Right atrium auricular region (tissue), 2 donors: Measurements from ENCODE around the gene KCNA10. TPM values are rescaled to one million over a fixed set of nuclear protein-coding genes. Genes with fewer than 3 reads are reported as not detected.
"Not testable (repeated sequence)": the region's sequence is repeated elsewhere in the genome, so short reads cannot be mapped to it uniquely, and the experiment has no call there.

ENCODE experiments used
- DNase-seq: peaks from one replicate; pipeline ENCODE4 v3.0.0-alpha.2; 2019; ENCODE audit warnings: low spot score
- H3K27ac ChIP-seq, 2 donors: fragments of 200-600 bp; sonication (generic); 1 replicate in 1 of 2; 2 replicates in 1 of 2; pipeline ENCODE4 v1.5.1; 2016 to 2019
- H3K27me3 ChIP-seq, 2 donors: fragments of 200-600 bp; sonication (generic); one replicate each; pipeline versions ENCODE4 v1.5.1 to v1.6.0; 2017 to 2019
- H3K36me3 ChIP-seq: fragments of 200-600 bp; sonication (generic); one replicate; pipeline ENCODE4 v1.5.1; 2016
- H3K4me1 ChIP-seq, 2 donors: fragments of 200-600 bp; sonication (generic); one replicate each; pipeline versions ENCODE4 v1.5.1 to v1.6.0; 2017 to 2019
- H3K4me3 ChIP-seq, 2 donors: fragments of 200-600 bp; sonication (generic); 1 replicate in 1 of 2; 2 replicates in 1 of 2; pipeline ENCODE4 v1.5.1; 2017 to 2019; ENCODE audit warnings: mild to moderate bottlenecking in 1 of 2, moderate library complexity in 1 of 2
- H3K9me3 ChIP-seq, 2 donors: fragments of 200-600 bp; sonication (generic); one replicate each; pipeline ENCODE4 v1.5.1; 2019
- total RNA-seq, 2 donors: library from RNA; depleted of rRNA; stranded (reverse); fragments of >200 nt; gene quantifications; one replicate each; pipeline ENCODE4 v1.1.0, GENCODE V29; 2016
- TF ChIP-seq, protein P1 (sequence below), 2 donors: fragments of 200-600 bp; sonication (generic); IDR thresholded peaks; one replicate each; pipeline ENCODE4 v1.5.1; 2019; ENCODE audit warnings: antibody characterized with exemption in 2 of 2

The KCNA10 gene
- total RNA-seq, 2 donors from 2014 or later, result not detected

DNA sequence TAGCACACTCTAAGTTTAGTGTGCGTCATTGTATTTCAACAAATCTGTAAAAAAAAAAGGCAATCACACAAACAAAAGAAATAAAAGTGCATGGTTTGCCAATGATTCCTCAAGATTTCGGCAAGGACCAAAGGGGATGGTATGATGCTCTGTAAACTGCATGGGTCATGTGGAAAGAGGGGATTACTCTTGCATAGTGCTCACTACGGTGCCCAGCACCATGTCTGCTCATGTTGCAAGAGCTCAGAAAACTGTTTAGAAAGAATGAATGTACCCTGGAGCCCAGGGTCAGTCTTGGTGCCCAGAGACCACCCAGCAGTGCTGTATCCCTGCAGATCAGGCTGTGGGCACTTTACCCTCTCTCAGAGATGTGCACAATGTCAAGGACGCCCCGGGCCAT is 3.6 kb upstream of the KCNA10 start:
- no peaks in the 10 kb centered on the region for H3K36me3 ChIP-seq
- TF ChIP-seq, protein P1, sequence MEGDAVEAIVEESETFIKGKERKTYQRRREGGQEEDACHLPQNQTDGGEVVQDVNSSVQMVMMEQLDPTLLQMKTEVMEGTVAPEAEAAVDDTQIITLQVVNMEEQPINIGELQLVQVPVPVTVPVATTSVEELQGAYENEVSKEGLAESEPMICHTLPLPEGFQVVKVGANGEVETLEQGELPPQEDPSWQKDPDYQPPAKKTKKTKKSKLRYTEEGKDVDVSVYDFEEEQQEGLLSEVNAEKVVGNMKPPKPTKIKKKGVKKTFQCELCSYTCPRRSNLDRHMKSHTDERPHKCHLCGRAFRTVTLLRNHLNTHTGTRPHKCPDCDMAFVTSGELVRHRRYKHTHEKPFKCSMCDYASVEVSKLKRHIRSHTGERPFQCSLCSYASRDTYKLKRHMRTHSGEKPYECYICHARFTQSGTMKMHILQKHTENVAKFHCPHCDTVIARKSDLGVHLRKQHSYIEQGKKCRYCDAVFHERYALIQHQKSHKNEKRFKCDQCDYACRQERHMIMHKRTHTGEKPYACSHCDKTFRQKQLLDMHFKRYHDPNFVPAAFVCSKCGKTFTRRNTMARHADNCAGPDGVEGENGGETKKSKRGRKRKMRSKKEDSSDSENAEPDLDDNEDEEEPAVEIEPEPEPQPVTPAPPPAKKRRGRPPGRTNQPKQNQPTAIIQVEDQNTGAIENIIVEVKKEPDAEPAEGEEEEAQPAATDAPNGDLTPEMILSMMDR (IDR thresholded peaks at IDR 0.05), result no peak
- no peaks in the 10 kb centered on the region for H3K27me3 ChIP-seq

DNA sequence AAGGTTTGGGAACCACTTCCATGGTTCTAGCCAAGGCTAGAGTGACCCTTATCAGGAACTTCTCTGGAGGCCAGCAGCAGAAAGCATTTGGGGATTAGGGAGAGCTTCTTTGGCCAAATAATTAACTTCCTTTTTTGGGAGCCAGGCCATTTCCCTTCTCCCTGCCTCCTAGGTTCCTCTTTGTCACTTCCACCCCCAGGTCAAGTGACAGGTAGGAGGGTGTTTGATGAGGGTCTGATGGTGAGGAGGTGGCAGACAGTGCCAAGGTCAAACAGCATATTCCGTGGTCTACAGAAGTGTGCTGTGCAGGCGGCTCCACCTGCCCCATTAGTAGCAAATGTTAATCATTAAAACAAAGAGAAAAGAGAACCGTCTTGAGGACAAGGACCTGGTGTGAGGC is 1.9 kb upstream of the KCNA10 start:
- no peaks in the 10 kb centered on the region for H3K27me3 ChIP-seq

More for the DNA sequence above, 3.6 kb upstream of the KCNA10 start:
- Histone ChIP-seq H3K27ac (no peak overlapping the region), H3K9me3 (no peaks in the 10 kb centered on the region), H3K4me1 (no peaks in the 10 kb centered on the region), H3K4me3 (no peak overlapping the region)
- DNase-seq, result no peak

DNA sequence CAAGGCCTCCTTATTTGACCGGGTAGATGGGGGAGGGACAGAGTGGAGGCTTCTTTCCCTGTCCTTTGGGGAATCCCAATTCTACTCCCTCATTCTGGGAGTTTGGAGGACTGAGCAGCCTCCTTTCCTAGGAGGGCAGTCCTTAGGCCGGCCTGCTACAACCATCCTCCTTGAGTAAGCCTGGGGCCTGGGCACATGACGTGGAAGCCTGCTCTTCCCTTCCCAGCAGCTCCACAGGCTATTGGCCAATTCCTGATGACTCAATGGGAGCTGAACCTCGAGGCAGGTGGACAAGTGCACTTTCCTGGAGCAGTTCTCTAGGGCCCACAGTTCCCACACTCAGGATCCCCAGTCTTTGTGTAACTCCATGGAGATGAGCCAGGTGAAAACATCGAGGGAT is 3.1 kb downstream of the KCNA10 start:
- Histone ChIP-seq H3K4me3 (no peak overlapping the region), H3K27me3 (no peaks in the 10 kb centered on the region), H3K9me3 (peaks cover 0 to 3% of the 10 kb centered on the region in 2 donors), H3K36me3 (no peaks in the 10 kb centered on the region), H3K27ac (no peak overlapping the region), H3K4me1 (no peaks in the 10 kb centered on the region)
- TF ChIP-seq, protein P1 (IDR thresholded peaks at IDR 0.05), result no peak
- no peak for DNase-seq

More for the DNA sequence above, 1.9 kb upstream of the KCNA10 start:
- DNase-seq, result no peak
- Histone ChIP-seq H3K4me1 (no peaks in the 10 kb centered on the region), H3K27ac (no peak overlapping the region), H3K4me3 (no peak overlapping the region), H3K9me3 (no peaks in the 10 kb centered on the region), H3K36me3 (no peaks in the 10 kb centered on the region)
- TF ChIP-seq, protein P1 (IDR thresholded peaks at IDR 0.05), result no peak

DNA sequence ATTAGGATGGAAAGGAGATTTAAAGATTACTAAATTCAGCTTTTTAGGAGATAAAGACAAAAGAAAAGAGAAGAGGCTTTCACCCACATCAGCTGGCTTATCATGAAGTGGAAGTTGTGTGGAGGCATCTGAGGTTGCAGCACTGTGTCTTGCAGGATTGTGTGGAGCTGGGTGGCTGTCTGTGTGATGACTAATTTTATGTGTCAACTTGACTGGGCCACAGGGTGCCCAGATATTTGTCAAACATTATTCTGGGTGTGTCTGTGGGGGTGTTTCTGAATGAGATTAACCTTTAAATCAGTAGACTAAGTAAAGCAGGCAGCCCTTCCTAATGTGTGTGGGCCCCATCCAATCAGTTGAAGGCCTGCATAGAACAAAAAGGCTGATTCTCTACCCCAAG is 3.9 kb downstream of the KCNA10 start:
- TF ChIP-seq, protein P1 (IDR thresholded peaks at IDR 0.05), result no peak
- H3K9me3 ChIP-seq, result peaks cover 0 to 3% of the 10 kb centered on the region in 2 donors
- H3K27ac ChIP-seq, result no peak overlapping the region
- H3K36me3 ChIP-seq, result no peaks in the 10 kb centered on the region
- no peak for DNase-seq
- H3K4me1 ChIP-seq, result no peaks in the 10 kb centered on the region
- no peaks in the 10 kb centered on the region for H3K27me3 ChIP-seq
- H3K4me3 ChIP-seq, result no peak overlapping the region

DNA sequence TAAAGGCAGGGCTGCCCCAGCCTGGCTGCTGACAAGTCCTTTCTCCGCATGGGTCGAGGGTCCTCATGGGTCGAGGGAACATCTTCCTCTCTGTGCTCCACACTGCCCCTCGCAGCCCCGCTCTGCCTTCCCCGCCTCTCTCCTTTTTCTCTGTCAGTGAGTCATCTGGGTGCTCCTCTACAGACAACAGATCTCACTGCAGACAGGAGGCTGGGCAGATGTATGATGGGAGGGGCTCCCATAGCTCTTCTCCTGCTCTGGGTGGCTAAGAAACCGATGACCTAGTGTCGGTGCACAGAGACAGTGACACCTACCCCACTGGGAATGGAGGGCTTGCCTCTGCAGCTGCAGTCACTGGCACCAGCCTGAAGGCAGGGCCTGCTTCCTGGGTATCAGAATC is 5.5 kb downstream of the KCNA10 start:
- no peaks in the 10 kb centered on the region for H3K27me3 ChIP-seq
- no peaks in the 10 kb centered on the region for H3K36me3 ChIP-seq
- H3K4me3 ChIP-seq, result no peak overlapping the region
- TF ChIP-seq, protein P1 (IDR thresholded peaks at IDR 0.05), result no peak
- no peak for DNase-seq
- H3K4me1 ChIP-seq, result no peaks in the 10 kb centered on the region
- H3K27ac ChIP-seq, result no peak overlapping the region
- H3K9me3 ChIP-seq, result peaks cover 0 to 3% of the 10 kb centered on the region in 2 donors

DNA sequence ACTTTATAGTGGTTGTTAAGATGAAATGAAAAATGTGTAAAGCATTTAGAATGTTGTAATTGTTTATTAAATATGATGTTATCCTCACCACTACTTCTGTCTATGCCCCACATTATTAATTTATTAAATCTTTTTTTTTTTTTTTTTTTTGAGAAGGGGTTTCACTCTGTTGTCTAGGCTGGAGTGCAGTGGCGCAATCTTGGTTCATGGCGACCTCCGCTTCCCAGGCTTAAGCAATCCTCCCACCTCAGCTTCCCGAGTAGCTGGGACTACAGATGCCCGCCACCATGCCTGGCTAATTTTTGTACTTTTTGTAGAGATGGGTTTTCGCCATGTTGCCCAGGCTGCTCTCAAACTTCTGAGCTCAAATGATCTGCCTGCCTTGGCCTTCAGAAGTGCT is 7.5 kb downstream of the KCNA10 start:
- no peak for DNase-seq
- no peak overlapping the region for H3K4me3 ChIP-seq
- H3K27me3 ChIP-seq, result no peaks in the 10 kb centered on the region
- H3K4me1 ChIP-seq, result no peaks in the 10 kb centered on the region
- H3K9me3 ChIP-seq, result peaks cover 0 to 3% of the 10 kb centered on the region in 2 donors
- H3K36me3 ChIP-seq, result no peaks in the 10 kb centered on the region
- TF ChIP-seq, protein P1 (IDR thresholded peaks at IDR 0.05), result no peak
- H3K27ac ChIP-seq, result no peak overlapping the region

DNA sequence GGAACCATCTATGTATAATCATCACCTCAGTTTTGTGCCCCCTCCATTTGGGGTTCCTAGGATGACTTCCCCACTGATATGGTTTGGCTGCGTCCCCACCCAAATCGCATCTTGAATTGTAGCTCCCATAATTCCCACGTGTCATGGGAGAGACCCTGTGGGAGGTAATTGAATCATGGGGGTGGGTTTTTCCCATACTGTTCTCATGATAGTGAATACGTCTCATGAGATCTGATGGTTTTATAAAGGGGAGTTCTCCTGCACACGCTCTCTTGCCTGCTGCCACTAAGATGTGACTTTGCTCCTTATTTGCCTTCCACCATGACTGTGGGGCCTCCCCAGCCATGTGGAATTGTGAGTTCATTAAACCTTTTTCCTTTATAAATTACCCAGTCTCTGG is 8.1 kb downstream of the KCNA10 start:
- not testable (repeated sequence) for H3K4me3 ChIP-seq

More for the DNA sequence above, 8.1 kb downstream of the KCNA10 start:
- not testable (repeated sequence) for H3K36me3 ChIP-seq, H3K9me3 ChIP-seq, H3K4me1 ChIP-seq, DNase-seq, H3K27me3 ChIP-seq, H3K27ac ChIP-seq
